GM12872 (cell line): Measurements from ENCODE around the gene OTULIN.

Source experiments
- TF ChIP-seq, protein P1 (sequence below): IDR thresholded peaks from 3 replicates; pipeline ENCODE4 v1.5.1; 2011; ENCODE audit warnings: low read depth, mild to moderate bottlenecking, low read length, moderate library complexity; ENCODE audit not compliant: insufficient read depth

Gene OTULIN

DNA sequence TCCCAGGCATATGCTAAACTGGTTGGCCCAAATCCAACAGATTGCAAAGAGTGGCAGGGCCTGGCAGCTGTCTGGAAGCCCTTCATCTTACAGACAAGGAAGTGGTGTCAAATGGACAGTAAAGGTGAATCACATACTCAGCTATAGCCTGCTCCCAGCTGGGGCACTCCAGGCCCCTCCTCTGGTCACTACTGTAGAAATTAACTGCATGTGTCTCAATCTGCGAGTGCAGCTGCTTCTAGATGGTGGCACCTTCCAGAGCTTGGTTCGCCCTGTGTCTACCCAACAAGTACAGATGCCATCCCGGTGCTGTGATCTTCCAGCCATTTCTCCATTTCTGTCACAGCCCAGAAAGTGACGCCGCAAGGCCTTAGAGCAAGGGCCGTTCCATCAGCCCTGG is 50.2 kb downstream of the OTULIN start:
- TF ChIP-seq, protein P1, sequence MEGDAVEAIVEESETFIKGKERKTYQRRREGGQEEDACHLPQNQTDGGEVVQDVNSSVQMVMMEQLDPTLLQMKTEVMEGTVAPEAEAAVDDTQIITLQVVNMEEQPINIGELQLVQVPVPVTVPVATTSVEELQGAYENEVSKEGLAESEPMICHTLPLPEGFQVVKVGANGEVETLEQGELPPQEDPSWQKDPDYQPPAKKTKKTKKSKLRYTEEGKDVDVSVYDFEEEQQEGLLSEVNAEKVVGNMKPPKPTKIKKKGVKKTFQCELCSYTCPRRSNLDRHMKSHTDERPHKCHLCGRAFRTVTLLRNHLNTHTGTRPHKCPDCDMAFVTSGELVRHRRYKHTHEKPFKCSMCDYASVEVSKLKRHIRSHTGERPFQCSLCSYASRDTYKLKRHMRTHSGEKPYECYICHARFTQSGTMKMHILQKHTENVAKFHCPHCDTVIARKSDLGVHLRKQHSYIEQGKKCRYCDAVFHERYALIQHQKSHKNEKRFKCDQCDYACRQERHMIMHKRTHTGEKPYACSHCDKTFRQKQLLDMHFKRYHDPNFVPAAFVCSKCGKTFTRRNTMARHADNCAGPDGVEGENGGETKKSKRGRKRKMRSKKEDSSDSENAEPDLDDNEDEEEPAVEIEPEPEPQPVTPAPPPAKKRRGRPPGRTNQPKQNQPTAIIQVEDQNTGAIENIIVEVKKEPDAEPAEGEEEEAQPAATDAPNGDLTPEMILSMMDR: no peak

DNA sequence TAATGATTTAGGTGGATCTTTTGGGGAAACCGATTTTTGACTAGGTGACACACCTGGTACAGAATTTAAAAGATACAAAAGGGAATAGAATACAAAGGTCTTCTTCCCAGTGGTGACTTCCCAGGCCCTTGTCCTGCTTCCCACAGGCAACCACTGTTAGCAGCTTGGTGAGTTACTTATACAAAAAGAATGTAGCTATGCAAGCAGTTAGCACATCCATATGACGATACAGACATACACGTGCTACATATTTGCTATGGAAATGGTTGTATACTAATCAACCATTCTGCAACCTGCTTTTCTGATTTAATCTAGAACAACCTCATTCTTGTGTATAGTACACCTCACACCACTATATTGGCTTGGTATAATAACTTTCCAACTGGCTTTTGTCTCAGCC is 51.0 kb downstream of the OTULIN start:
- TF ChIP-seq, protein P1: no peak

DNA sequence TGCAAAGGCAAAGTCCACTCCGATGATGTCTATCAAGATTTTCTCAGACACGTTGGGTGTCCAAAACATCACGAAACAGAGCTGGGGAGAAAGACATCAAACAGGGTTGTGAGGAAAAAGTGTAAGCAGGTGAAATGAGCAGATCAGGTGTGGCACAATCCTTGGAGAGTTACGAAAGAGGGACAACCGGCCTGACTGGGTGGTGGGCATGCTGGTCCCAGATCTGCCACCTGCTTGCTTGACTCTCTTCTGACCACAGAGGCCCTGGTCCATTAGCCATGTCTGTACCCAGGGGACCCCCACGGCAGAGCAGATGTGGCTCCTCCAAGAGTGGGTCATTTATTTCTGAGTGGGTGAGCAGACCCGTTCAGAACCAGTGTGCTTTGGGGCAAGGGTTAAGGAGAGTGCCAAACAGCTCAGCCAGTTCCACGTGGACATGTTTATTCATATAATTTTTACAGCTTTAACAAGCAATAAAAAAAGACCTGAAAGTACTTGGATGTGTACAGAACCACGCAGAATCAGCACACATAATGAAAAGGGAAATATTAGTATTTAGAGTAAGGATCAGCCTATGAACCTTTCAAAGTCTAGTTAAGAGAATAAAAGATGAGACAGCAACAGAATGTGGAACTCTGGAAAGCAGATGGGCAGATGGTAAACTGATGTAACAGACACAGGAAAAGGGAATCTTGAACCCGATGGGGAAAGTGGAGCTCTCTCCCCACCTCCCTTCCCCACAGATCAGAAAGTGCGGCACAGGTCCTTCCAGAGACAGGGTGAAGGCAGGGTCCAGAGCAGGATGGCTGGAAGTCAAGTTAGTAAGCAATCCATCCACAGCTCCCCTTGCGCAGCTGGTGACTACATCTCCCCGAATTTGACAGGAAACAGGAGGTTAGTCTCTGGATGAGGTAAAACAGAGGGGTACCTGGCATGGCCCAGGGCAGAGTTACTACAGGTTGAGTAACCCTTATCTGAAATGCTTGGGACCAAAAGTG is 52.5 kb downstream of the OTULIN start:
- TF ChIP-seq, protein P1: no peak

DNA sequence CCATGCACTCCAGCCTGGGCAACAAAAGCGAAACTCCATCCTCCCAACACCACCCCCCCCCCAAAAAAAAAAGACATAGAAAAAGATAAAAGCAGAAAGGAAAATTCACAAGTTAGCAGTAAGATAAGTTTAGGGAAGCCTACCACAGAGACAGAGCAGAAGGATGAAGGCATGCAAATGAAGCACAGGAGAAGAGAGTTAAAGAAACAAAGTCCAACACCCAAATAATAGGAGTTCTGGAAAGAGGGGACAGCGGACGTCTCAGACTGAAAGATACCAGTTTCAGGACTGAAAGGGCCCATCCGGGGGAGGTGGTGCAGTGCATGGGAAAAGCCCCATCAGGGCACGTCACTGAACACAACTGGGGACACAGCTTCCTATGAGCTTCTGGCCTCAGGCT is 54.3 kb downstream of the OTULIN start:
- TF ChIP-seq, protein P1: no peak

GRCh38 chr5:14720236-14720923 is 55.9 kb downstream of the OTULIN start:
- TF ChIP-seq, protein P1: no peak

DNA sequence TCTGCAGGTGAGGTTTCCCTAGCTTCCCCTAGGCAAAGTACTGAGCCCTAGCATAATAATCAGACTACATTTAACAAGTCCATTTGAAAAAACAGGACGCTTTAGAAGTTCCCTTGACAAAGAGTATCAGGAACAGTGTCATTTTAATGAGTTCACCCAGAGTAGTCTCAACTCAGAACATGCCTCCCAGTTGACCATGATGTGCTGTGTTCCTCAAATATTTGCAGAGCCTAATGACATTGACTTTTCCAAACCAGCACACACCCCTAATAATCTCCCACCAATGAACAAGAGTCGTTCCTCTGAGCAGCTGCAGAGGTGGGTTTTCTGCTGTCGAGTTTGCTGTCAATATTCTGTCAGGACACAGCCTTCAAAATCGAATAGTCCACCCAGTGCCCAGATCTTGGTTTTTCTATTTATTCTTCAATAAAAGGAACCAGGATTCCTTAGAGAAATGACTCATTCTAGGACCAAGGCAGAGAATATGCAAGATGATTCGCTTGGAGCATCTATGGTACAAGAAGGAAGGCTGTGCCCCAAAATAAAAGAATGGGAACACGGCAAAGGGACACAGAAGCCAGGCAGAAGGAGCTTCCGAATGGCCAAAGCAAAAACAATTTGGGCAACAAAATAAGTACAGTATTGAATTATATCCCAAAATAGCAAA is 57.6 kb downstream of the OTULIN start:
- TF ChIP-seq, protein P1: no peak

DNA sequence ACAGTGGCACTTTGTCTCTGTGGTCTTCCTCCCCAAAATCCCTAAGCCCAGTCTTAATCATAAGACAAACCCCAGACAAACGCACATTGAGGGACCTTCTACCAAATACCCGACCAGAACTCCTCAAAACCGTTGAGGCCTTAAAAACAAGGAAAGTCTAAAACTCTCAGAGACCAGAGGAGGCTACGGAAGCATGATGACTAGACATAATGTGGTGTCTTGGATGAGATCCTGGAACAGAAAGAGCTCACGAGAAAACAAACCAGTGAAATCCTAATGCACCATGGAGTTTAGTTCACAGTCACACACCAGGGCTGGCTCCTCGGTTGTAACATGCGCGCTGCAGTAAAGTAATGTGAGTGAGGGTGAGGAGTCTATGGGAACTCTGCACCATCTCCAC is 58.4 kb downstream of the OTULIN start:
- TF ChIP-seq, protein P1: no peak
